Activated T-cell treated with anti-CD3 and anti-CD28 coated beads, Interleukin-2, amount 50 U/mL, for 48 hours (primary cell): ENCODE results near the gene GALNT17.
"Not testable (repeated sequence)": the region's sequence is repeated elsewhere in the genome, so short reads cannot be mapped to it uniquely, and the experiment has no call there.

Source experiments
- DNase-seq, 2 experiments: peaks; one replicate each; pipeline ENCODE4 v3.0.0-alpha.2; 2020

The GALNT17 gene

GRCh38 chr7:71580027-71580426, 448.1 kb downstream of the GALNT17 start:
- DNase-seq, result no peak

GRCh38 chr7:71584256-71584655, 452.3 kb downstream of the GALNT17 start:
- no peak for DNase-seq

GRCh38 chr7:71591876-71592275, 459.9 kb downstream of the GALNT17 start:
- DNase-seq, result no peak

- DNase-seq, result not testable (repeated sequence)
Measured at GRCh38 chr7:71592388-71592787, 460.4 kb downstream of the GALNT17 start.

GRCh38 chr7:71594736-71595135, 462.8 kb downstream of the GALNT17 start:
- no peak for DNase-seq

GRCh38 chr7:71595176-71595575, 463.2 kb downstream of the GALNT17 start:
- no peak for DNase-seq

GRCh38 chr7:71598553-71598952, 466.6 kb downstream of the GALNT17 start:
- DNase-seq, result no peak

- DNase-seq, result no peak
Measured at GRCh38 chr7:71601851-71602250, 469.9 kb downstream of the GALNT17 start.

- no peak for DNase-seq
Measured at GRCh38 chr7:71604818-71605414, 473.0 kb downstream of the GALNT17 start.

- DNase-seq, result no peak
Measured at GRCh38 chr7:71611986-71612385, 480.0 kb downstream of the GALNT17 start.

GRCh38 chr7:71612911-71613310, 481.0 kb downstream of the GALNT17 start:
- DNase-seq, result no peak

GRCh38 chr7:71613313-71613712, 481.4 kb downstream of the GALNT17 start:
- no peak for DNase-seq

- DNase-seq, result no peak
Measured at GRCh38 chr7:71615017-71615416, 483.1 kb downstream of the GALNT17 start.

- no peak for DNase-seq
Measured at GRCh38 chr7:71616217-71616616, 484.3 kb downstream of the GALNT17 start.

- no peak for DNase-seq
Measured at GRCh38 chr7:71618278-71618677, 486.3 kb downstream of the GALNT17 start.

- DNase-seq, result no peak
Measured at GRCh38 chr7:71625545-71625944, 493.6 kb downstream of the GALNT17 start.

GRCh38 chr7:71626206-71626605, 494.3 kb downstream of the GALNT17 start:
- no peak for DNase-seq

GRCh38 chr7:71627651-71628050, 495.7 kb downstream of the GALNT17 start:
- no peak for DNase-seq

GRCh38 chr7:71630516-71630915, 498.6 kb downstream of the GALNT17 start:
- DNase-seq, result no peak

- no peak for DNase-seq
Measured at GRCh38 chr7:71633551-71634008, 501.6 kb downstream of the GALNT17 start.

- DNase-seq, result not testable (repeated sequence)
Measured at GRCh38 chr7:71635849-71636248, 503.9 kb downstream of the GALNT17 start.

- DNase-seq, result no peak
Measured at GRCh38 chr7:71636329-71636728, 504.4 kb downstream of the GALNT17 start.

GRCh38 chr7:71637578-71637977, 505.6 kb downstream of the GALNT17 start:
- DNase-seq, result no peak

GRCh38 chr7:71638108-71638507, 506.2 kb downstream of the GALNT17 start:
- DNase-seq, result no peak

- no peak for DNase-seq
Measured at GRCh38 chr7:71639382-71640085, 507.6 kb downstream of the GALNT17 start.
